Measurements from ENCODE around the gene LHX5.

- TF ChIP-seq CTCF (IDR thresholded peaks at IDR 0.05), result no peak
- no peak for TF ChIP-seq REST (IDR thresholded peaks at IDR 0.05; ENCODE audit: insufficient read depth in 1 of 2, low read depth in 2 of 2, low read length in 1 of 2)
- no peak for TF ChIP-seq POLR2AphosphoS5 (IDR thresholded peaks at IDR 0.05; ENCODE audit: low read depth, low read length)
- TF ChIP-seq TCF7L2 (IDR thresholded peaks at IDR 0.05; ENCODE audit: low read depth, low read length), result no peak
Observed at GRCh38 chr12:113449299-113449698, 22.4 kb downstream of the LHX5 start.

Data from Panc1 (cell line).